Stimulated activated CD4-positive, alpha-beta T cell treated with anti-CD3 and anti-CD28 coated beads, Interleukin-12 subunit alpha, Interleukin-12 subunit beta, amount 100 ng/mL, for 24 hours (primary cell): Measurements from ENCODE around the gene GPBAR1.
"Not testable (repeated sequence)": the region's sequence is repeated elsewhere in the genome, so short reads cannot be mapped to it uniquely, and the experiment has no call there.

Source experiments
- DNase-seq, 2 experiments: peaks; one replicate each; pipeline ENCODE4 v3.0.0-alpha.2; 2020; ENCODE audit warnings: low read depth in 2 of 2

GPBAR1 gene

DNA sequence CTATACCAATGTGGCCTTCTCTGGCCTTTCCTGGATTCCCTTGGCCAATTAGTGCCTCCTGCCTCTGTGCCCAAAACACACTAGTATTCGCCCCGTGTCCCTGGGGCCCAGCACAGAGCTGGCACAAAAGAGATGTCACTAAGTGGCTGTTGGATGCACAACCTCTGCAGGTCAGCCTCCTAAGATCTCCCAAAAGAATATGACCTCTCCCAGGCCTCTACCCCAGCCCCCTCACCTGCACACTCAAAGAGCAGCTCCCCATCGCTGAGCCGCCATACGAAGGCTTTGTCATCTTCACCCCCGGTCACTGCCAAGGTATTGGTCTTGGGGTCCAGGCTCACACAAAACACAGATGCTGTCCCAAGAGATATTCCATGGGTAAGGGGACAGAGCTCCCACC, 6.4 kb downstream of the GPBAR1 start:
- DNase-seq = no peak

DNA sequence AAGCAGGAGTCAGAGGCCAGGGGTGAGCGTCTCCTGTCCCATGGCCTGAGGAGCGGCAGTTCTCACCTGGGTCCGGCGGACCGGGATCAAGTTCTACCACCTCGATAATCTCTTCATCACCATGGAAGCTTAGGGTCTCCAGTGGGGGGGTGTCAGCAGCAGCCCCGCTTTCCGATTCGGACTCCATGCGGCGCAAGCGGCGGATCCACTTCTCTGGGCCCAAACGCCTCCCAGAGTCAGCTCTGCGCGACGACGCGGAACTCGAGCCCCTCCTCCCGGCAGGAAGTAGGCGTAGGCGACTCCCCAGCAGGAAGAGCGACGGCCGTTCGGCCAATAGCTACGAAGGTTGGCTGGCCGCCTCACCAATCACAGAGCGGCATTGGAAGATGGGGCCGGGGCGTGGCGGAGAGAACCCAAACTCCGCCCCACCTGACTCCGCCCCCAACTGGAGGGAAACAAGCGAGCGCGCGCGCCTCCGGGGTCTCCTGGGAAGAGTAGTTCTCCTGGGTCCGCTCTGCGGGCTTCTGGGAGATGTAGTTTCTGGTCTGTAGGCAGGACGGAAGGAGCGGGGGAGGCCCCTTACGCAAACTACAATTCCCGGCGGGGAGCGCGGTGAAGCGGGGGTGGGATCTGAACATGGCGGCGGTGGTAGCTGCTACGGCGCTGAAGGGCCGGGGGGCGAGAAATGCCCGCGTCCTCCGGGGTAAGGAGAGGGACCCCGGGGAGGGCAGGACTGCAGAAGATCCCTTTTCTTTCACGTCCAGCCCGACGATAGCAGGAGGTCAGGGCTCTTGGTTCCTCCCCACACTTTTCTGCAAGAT, 9.3 kb downstream of the GPBAR1 start, which contains the start of the genes AAMP and PNKD:
Gene AAMP (minus strand): TSS at position 238 of the 821 bp plus-strand sequence. CDS start 51 bp downstream, at position 187.
Gene PNKD (plus strand): TSS at position 620 of the 821 bp plus-strand sequence. CDS start 17 bp downstream, at position 637.
- peak; percentile 99 to 100 for DNase-seq

DNA sequence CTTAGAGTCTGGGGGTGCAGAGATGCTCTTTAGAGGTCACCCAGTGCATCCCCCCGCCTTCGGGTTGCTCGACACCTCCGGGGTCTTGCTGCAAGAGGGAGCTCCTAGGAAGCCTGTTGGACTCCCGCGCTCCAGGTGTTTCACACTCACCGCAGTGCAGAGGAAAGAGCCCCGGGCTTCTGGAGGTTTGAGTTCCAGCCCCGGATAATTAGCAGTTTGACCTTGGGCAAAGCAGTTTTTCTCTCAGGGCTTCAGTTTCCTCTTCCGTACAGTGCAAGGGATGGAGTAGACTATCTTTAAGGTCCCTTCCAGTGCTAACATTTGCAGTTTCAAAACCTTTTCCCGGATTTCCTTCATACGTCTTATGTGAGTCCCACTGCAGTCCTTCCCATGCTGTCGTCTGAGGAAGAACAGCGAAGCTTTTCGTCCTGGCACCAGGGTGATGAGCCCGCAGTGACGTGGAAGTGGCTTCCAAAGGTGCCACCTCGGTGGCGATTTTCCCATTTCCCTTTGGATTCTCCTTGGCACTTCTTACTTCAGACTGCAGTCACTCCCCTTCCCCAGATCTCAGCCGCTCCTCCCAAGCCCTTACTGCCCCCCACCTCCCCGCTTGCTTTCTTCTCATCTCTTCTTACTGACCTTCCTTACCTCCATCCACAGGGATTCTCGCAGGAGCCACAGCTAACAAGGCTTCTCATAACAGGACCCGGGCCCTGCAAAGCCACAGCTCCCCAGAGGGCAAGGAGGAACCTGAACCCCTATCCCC, 10.1 kb downstream of the GPBAR1 start:
- no peak for DNase-seq

DNA sequence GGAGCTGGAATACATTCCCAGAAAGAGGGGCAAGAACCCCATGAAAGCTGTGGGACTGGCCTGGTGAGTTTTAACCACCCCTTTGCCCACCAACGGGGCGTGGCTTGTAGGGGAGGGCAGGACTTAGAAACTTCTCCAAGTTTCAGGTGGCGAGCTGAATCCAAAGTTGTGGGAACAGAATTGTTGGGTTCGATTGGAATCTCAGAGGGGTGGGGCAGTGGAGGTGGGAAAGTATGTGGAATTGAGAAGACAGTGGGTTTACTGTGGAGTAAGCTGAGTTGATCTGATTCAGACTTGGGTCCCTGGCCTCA, 10.6 kb downstream of the GPBAR1 start:
- no peak for DNase-seq

DNA sequence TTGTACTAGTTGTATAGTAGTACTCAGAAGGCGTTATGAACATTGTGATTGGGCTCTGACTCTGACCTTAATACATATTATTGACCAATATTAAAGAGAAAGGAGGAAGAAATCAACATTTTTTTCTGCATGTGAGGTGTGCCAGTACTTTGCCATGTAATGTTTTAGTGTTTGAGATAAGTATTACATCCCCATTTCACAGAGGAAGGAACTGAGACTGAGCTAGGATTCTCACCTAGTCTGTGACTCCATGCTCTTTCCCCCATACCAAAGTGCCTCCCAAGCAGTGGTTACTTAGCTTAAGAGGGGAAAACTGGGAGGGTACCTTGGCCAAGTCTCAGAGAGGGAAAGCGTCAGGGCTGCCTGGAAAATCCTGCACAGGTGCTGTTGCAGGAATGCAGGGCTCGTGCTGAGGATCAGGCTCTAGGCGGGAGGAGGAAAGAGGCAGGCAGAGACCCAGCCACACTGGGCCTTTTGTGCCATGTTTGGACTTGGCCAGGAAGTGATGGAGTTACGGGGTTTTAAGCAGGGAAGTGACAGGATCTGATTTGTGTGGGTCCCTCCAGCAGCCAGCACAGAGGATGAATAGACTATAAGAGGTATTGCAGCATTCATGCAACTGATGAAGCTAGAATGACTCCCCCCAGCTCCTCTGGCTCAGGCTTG, 11.2 kb downstream of the GPBAR1 start:
- DNase-seq = no peak

DNA sequence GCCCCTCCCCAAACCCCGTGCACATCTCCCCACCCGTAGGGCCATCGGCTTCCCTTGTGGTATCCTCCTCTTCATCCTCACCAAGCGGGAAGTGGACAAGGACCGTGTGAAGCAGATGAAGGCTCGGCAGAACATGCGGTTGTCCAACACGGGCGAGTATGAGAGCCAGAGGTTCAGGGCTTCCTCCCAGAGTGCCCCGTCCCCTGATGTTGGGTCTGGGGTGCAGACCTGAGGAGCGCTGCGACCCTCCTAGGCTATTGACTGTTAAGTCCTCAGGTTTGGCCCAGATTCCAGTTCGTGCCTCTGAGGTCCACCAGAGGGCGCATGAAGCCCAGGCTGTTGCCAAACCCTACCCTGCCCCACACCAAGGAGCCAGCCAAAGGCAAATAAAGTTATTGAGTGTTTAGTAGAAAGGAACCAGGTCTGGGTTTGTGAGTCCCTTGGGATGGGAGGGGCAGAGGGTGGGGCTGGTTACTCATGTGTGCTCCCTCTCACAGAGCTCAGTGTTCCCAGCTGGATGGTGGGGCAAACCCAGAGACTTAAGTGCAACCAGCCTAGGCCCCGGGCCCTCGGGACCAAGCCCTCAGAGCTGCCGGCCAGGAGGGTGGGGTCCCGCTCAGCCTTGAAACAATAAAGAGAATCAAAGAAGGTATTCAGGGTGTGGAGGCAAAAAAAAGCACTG, 11.9 kb downstream of the GPBAR1 start:
- DNase-seq = peak; percentile 49 to 70

DNA sequence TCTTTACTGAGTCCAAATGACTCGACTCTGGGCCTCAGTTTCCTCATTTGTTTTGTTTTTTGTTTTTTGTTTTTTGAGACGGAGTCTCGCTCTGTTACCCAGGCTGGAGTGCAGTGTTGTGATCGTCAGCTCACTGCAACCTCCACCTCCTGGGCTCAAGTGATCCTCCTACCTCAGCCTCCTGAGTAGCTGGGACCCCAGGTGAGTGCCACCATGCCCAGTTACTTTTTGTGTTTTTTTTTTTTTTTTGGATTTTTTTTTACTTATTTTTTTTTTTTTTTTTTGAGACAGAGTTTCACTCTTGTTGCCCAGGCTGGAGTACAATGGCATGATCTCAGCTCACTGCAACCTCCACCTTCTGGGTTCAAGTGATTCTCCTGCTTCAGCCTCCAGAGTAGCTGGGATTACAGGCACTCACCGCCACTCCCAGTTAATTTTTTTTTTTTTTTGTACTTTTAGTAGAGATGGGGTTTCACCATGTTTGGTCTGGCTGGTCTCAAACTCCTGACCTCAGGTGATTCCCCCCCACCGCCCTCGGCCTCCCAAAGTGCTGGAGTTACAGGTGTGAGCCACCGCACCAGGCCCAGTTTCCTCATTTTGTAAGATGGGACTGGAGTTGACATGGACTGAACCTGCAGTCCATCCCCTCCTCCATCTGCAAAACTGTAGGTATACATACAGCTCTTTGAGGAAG, 12.5 kb downstream of the GPBAR1 start:
- DNase-seq = not testable (repeated sequence)

DNA sequence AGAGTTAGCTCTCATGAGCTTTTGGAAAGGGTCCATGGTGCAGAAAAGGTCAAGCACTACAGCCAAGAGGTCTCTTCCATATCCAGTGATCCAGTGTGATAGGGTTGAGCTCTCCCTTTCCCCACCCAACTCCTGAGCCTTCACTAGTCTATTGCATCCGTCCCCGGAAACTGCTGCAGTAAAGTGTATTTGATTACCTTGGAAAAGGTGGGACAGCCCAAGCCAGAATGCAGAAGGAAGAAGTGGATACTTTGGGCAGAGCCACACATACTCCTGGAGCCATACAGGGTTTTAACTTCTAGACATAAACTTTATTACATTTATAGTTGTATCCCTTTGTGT, 13.1 kb downstream of the GPBAR1 start:
- DNase-seq = no peak

DNA sequence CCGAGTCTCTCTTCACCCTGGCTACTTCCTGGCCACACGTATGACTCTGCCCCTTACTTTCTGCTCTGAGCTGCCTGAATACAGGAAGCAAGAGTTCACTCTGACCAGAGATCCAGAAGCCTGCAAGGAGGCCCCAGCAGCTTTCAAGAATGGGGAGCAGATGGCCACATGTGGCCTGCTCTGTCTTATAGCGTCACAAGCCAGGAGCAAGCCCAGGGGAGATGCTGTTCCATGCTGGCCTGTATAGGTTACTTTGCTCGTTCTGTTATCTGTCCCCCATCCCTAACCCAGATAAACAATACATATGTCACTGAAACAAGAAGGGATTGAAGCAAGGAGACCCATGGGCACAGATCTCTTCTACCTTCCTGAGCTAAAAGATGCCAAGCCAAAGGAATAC, 13.8 kb downstream of the GPBAR1 start:
- no peak for DNase-seq

DNA sequence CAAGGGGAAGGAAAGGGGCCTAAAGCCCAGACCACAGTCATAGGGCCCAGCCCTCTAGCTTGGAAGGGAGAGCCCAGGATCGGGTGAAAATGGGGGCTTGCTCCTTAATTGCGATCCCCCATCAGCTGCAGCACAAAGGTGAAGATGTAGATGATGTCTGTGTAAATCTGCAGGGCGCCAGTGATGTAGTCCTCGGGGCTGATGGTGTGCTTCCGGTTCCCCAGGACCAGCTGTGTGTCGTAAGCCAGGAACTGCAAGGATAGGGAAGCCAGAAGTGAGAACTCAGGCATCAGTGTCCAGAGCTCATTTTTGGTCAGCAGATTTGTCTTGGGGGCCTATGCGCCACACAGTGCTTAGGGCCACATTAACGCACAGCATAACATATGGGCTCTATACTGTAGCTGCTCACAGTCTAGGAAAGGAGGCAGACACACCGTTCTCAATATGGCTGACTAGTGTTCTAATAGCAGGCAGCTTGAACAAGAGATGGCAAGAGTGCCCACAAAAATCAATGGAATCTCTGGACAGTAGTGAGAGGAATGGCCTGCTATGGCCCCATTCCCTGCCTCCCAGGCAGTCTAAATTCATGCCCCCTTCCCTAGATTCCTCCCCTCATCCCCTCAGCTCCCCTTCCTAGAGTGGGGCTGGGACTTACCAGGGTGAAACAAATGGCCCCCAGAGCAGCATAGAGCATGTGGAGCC, 14.7 kb downstream of the GPBAR1 start:
- DNase-seq = no peak

DNA sequence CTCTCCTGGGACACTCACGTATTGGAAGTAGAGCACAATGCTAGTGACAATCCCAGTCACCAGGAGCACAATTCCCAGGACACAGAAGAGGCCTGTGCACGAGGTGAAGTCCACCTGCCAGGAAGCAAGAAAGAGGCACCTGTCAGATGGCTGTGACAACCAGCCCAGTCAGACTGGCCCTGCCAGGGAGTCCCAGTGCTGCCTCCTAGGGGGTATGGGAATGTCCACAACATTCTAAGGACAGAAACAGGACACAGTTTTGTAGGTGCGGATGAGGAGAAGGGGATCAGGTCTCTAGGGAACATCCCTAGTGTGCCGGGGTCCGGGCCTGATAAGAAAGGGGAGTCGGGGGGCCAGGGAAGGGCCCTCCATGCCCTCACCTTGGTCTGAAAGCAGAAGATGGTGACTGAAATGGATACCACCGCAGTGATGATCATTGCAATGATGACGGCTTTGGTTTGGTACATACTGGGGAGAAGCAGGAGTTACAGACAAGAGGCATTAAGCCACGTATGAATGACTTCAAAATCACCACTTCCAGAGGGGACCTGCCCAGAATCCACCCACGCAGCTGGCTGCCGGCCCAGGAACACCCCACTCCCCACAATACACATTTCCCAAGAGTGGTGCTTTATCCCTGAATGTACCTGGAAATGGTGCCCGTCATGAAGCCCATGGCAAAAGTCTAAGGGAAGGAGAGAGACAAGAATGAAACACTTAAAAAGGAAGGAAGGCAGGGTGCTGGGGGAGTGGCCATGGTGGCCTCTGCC, 16.4 kb downstream of the GPBAR1 start:
- no peak for DNase-seq

DNA sequence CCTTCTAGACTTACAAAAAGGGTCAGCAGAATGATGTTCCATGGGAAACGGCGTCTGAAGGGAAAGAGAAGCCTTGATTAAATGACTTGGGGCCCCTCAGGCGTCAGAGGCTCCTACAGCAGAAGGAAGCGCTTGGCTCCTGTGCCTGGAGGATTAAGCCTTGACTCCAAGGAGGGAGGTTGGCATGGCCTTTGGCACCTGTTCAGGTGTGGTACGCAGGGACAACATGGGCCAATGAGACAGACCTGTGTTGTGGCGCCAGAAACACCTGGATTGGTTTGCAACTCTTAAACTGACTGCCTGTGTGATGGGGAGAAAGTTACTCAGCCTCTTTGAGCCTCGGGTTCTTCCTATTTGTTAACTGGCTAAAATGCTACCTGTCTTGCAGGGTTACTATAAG, 17.1 kb downstream of the GPBAR1 start:
- no peak for DNase-seq

DNA sequence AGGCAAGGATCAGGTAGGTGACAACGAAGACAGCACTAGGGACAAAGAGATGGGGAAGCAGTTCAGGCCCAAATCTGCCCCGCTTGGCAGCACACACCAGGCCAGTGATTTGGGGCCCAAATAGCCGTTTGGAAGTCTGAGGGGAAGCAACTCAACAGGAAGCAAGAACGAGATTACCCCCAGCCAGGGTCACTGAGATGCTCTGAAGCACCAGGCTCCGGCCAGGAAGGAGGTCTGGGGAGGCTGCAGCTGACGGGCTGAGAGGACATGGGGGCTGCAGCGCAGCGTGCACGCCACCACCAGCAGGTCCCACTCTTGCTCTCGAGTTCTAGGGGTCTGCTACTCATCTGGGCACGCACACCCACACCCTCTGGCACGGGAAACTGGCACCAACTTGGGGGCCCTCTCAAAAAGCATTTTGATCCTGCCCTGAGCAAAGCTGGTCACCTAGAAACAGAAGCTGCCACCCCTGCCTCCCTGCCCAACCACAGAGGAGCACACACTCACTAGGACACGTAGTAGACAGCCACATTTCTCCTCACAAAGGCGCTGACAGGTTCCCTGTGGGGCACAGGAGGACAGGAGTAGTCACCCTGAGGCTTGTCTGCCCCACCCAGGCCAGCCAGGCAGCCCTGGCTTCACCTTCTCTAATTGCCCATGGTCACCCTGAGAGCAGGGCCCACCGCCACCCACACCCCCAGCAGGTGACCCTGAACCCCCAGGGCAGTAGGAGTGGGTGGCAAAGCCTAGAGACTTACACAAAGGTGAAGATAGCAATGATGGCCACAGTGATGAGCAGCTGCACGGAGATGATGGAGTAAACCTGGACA, 17.9 kb downstream of the GPBAR1 start:
- no peak for DNase-seq

DNA sequence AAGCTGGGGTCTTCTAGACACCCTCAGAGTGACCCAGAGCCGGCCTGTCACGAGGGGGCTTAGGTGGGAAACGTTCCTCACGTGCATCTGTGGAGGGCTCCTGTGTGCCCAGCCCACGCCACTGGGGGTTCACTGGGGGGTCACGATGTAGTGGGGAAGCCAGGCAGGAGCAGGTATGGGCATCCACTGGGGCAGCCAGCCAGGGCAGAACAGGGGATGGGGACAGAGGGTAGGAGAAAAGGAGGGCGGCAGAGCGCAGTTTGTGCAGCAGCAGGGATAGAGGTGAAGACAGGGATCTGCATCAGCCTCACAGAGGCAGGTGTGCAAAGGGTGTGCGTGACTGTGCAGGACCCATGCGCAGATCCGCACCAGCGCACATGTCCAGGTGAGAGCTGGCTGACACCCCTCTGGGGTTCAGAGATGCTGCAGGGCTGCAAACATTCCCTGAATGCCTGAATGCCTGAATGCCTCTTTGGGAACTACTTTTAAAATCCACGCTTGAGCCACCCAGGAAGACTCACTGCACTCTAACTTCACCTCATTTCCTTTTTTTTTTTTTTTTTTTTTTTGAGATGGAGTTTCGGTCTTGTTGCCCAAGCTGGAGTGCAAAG, 19.6 kb downstream of the GPBAR1 start:
- no peak for DNase-seq

DNA sequence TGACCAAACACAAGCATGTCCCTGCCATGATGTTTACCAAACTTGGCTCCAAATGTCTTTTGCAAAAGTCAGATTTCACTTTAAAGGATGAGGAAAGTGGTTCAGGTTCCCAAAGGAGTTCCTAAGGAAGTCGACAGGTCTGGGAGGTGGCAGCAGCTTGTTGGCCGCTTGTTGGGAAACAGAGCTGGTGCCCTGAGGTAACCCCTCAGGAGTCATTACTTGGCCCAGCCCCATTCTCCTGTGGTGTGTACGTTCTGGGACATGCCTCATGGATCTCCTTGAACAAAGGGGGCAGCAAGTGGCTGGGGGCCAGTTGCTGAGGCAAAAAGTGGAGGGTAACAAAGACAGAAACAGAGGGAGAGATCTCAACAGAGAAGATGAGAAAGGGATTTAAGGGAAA, 20.6 kb downstream of the GPBAR1 start:
- DNase-seq = no peak

DNA sequence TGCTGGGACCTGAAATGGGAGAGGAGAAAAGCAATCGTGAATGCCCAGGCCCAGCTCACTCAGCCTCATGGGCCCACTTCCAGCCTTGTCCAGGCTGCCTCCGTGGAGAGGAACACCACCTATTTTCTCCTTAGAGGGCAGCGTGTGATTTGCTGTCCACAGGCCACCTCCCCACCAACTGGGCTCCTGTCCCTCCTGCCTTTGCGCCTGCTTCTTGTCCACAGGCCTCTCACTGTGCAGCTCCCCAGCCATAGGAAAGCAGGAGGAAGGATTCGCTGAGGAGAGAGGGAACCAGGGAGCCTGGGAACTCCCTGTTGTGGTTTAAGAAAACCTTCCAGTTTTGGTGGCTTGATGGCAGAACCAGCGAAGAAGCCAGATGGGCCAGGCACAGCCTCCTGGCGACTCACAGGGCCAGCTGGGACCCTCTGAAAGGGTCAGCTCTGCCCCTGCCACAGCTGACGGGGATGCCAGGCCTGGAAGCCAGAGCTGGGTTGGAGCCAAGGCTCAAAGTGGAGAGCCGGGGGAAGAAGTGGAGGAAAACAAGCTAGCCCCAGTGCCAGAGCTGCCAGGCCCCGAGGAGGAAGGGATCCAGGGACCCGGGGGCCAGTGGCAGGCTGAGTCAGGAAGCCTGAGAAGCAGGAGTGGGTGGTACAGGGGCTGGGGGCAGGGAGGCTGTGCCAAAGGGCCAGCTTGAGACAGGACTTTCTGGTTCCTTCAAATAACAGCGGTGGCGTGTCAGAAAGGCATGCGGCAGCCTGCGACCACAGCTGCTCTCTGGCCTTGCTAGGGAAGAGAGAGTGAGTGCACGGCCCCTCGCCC, 21.6 kb downstream of the GPBAR1 start:
- DNase-seq = no peak

DNA sequence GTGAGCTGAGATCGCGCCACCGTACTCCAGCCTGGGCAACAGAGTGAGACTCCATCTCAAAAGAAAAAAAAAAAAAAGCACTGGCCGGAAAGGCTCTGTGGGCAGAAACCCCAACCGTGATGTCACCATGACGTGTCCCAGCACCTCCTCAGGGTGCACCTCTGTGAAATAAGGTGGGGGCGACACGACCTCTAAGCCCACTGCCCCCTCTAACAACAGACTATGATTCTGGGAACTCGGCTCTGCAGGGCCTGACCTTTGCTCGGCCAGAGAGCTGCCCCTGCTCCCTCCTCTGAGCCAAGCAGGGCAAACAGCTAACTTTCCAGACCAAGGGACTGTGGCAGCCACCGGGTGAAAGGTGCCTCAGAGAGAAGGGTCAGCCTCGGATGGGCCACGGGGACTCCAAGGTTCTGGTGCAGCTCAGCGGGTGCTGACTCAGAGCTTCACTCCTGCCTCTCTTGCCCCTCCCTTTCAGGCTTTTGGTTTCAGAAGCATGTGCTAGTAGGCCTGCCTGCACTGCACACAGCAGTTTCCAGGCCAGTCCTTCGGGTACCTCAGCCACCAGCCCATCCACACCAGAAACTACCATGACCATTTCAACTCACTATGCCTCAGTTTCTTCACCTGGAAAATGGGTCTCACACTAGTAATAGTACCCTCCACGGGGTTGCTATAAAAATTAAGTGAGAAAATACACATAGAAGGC, 23.4 kb downstream of the GPBAR1 start:
- DNase-seq = peak; percentile 44 to 48
